DND-41 (cell line): ENCODE measurements around the gene CARD9.

Experiments
- ATAC-seq: fragments of 200-7000 bp; cut with Tn5 transposase; 3 replicates; pipeline ENCODE4 v1.9.1; 2021; ENCODE audit warnings: low read depth; ENCODE audit not compliant: insufficient read depth
- DNase-seq: peaks from one replicate; pipeline ENCODE4 v3.0.0-alpha.2; 2020
- H2AFZ ChIP-seq: 2 replicates; pipeline ENCODE4 v1.6.0; 2012; ENCODE audit warnings: low read depth, low read length
- H3K27ac ChIP-seq: 2 replicates; pipeline ENCODE4 v1.5.1; 2012; ENCODE audit warnings: low read length, inconsistent platforms
- H3K27me3 ChIP-seq: fragments of 200-600 bp; sonication (generic); 2 replicates; pipeline ENCODE4 v1.6.0; 2012; ENCODE audit warnings: low read length, mild to moderate bottlenecking, inconsistent platforms; ENCODE audit not compliant: insufficient read depth, poor library complexity
- H3K36me3 ChIP-seq: 2 replicates; pipeline ENCODE4 v1.5.1; 2012; ENCODE audit warnings: low read length, inconsistent platforms; ENCODE audit not compliant: insufficient read depth
- H3K4me1 ChIP-seq: 2 replicates; pipeline ENCODE4 v1.5.1; 2012; ENCODE audit warnings: mild to moderate bottlenecking, low read length; ENCODE audit not compliant: insufficient read depth
- H3K4me2 ChIP-seq: 2 replicates; pipeline ENCODE4 v1.6.0; 2012; ENCODE audit warnings: mild to moderate bottlenecking, moderate library complexity, low read length, inconsistent platforms; ENCODE audit not compliant: insufficient read depth
- H3K4me3 ChIP-seq, 2 experiments: fragments of 200-600 bp in 1 of 2; shearing (Covaris generic) in 1 of 2; 2 replicates each; pipeline ENCODE4 v1.5.1; 2012 to 2016; ENCODE audit warnings: inconsistent platforms in 2 of 2, low read length in 2 of 2, mild to moderate bottlenecking in 2 of 2, low read depth in 1 of 2, moderate library complexity in 1 of 2
- H3K79me2 ChIP-seq: 2 replicates; pipeline ENCODE4 v1.6.0; 2012; ENCODE audit warnings: low read length, inconsistent platforms; ENCODE audit not compliant: insufficient read depth
- H3K9ac ChIP-seq: 2 replicates; pipeline ENCODE4 v1.6.0; 2012; ENCODE audit warnings: low read depth, mild to moderate bottlenecking, inconsistent platforms, low read length, moderate library complexity
- H3K9me3 ChIP-seq: 2 replicates; pipeline ENCODE4 v1.5.1; 2012; ENCODE audit warnings: low read length, moderate library complexity, mild to moderate bottlenecking, inconsistent platforms; ENCODE audit not compliant: insufficient read depth, severe bottlenecking
- H4K20me1 ChIP-seq: 2 replicates; pipeline ENCODE4 v1.6.0; 2012; ENCODE audit warnings: low read length; ENCODE audit not compliant: insufficient read depth
- EZH2 ChIP-seq: IDR thresholded peaks from 3 replicates; pipeline ENCODE4 v1.6.1; 2012; ENCODE audit warnings: borderline replicate concordance, low read depth, mild to moderate bottlenecking, moderate library complexity, low read length, inconsistent platforms; ENCODE audit not compliant: severe bottlenecking
- TF ChIP-seq, protein P1 (sequence below): IDR thresholded peaks from 2 replicates; pipeline ENCODE4 v1.5.1; 2012; ENCODE audit warnings: borderline replicate concordance, low read length, moderate library complexity, mild to moderate bottlenecking; ENCODE audit not compliant: poor library complexity, severe bottlenecking; ENCODE audit errors: extremely low read depth

The CARD9 gene

DNA sequence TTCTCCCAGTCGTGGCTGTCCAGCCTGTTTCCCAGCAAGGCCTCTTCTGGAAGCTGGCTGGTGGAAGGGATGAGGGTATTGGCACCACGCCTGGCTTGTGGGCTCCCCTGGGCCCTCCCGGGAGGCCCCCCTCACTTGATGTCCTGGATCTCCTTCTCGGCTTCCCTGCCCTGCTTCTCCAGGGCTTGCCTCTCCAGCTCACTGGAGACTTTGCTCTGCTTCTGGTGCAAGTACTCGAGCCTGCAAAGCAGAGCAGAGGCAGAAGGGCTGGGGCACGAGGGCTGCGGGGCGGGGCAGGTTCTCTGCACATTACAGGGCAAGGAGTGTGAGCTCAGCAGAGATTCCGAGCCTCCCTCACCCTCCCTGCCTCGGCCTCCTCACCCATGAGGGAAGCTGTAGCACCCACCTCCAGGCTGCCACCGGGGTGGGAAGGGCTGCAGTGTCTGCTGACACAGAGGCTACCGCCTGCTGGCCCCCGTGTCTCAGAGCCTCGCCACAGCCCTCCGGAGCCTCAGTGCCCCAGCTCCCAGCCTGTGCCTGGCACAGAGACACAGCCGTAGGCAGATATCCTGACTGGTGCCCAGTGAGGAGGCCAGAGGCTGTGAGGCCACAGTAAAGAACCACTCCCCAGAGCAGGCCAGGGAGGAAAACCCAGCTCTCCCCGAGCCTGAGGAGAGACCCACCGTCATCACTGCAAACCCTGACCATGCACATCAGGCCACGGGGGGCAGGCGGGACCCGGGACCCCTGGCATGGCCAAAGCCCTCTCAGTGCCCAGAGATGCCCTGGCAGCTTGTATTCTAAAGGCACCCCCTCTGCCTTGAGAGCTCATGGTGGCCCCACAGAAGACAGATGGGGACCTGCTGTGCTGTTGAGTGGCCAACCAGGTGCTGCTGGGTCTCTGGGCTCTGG is 19.3 kb upstream of the CARD9 start:
- Histone ChIP-seq H3K79me2 (peaks cover 5% of the 10 kb centered on the region; the same call in 1 of the 2 replicates), H3K4me3 (no peak overlapping the region), H3K27me3 (no peaks in the 10 kb centered on the region), H3K36me3 (peaks cover 81% of the 10 kb centered on the region), H3K9ac (no peak overlapping the region), H3K27ac (no peak overlapping the region), H4K20me1 (peaks cover 11% of the 10 kb centered on the region; the same call in 1 of the 2 replicates), H3K4me2 (no peak overlapping the region), H2AFZ (no peak overlapping the region), H3K4me1 (no peaks in the 10 kb centered on the region), H3K9me3 (no peaks in the 10 kb centered on the region)
- TF ChIP-seq, protein P1, sequence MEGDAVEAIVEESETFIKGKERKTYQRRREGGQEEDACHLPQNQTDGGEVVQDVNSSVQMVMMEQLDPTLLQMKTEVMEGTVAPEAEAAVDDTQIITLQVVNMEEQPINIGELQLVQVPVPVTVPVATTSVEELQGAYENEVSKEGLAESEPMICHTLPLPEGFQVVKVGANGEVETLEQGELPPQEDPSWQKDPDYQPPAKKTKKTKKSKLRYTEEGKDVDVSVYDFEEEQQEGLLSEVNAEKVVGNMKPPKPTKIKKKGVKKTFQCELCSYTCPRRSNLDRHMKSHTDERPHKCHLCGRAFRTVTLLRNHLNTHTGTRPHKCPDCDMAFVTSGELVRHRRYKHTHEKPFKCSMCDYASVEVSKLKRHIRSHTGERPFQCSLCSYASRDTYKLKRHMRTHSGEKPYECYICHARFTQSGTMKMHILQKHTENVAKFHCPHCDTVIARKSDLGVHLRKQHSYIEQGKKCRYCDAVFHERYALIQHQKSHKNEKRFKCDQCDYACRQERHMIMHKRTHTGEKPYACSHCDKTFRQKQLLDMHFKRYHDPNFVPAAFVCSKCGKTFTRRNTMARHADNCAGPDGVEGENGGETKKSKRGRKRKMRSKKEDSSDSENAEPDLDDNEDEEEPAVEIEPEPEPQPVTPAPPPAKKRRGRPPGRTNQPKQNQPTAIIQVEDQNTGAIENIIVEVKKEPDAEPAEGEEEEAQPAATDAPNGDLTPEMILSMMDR: no peak
- no peak for TF ChIP-seq EZH2
- ATAC-seq (no peak), DNase-seq (no peak)

DNA sequence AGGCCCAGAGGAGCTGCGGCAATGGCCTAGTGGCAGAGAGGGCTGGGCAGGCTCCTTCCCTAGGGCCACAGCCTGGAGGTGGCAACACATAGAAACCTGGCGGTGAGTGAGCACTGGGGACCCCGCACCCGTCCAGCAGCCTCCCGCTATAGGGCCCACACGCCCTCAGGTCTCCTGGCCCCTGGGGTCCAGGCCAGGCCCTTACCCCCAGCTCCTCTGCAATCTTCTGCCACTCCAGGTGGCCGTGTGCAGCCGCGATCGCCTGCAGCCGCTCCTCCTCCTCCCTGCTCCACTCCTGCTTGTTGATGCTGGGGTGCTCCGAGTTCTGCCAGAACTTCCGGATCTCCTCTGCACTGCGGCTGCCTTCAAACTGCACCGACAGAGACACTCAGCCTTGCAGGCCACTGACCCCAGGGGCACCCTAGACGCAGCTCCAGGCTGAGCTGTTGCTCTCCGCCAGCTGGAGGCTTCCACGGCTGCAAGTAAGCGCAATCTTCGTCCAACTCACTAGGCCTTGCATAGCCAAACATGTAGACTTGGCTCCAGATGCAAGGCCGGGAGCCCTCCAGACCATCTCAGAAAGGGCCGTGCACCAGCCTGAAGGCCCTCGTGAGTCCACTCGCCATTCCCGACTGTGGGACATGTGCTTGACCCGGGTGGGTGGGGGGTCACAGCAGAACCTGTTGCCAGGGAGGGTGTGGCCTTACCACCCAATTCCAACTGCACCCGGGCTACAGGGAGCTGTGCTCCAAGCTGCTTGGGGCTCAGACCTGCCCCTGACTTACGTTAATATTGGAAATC is 18.5 kb upstream of the CARD9 start:
- Histone ChIP-seq H4K20me1 (peaks cover 12% of the 10 kb centered on the region; the same call in 1 of the 2 replicates), H3K27ac (no peak overlapping the region), H3K4me3 (no peak overlapping the region), H3K4me2 (no peak overlapping the region), H3K4me1 (no peaks in the 10 kb centered on the region), H3K36me3 (peaks cover 83% of the 10 kb centered on the region), H3K27me3 (no peaks in the 10 kb centered on the region), H3K79me2 (no peaks in the 10 kb centered on the region), H2AFZ (no peak overlapping the region), H3K9me3 (no peaks in the 10 kb centered on the region), H3K9ac (no peak overlapping the region)
- DNase-seq (no peak), ATAC-seq (no peak)
- TF ChIP-seq EZH2: no peak
- TF ChIP-seq, protein P1: no peak

DNA sequence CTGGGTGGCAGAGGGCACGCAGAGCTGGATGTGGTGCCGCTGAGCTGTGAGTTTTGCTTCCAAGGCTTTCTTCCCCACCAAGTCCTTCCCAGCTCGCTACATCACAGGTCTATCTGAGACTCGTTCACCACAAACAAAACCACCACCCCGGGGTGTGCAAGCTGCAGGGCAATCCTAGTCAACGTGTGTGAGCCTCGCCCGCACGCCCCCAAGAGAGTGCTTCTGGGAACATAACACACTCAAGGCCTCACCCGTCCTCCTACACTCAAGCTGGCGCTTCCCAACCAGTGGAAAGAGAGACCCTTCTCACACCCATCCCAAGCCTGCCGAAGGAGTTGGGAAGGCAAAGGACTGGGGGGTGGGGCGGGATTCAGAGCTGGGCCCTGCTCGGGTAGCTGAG is 15.9 kb upstream of the CARD9 start:
- DNase-seq (no peak), ATAC-seq (no peak)
- no peak overlapping the region for H2AFZ ChIP-seq
- no peaks in the 10 kb centered on the region for H3K27me3 ChIP-seq
- no peak overlapping the region for H3K4me2 ChIP-seq
- H3K9ac ChIP-seq: no peak overlapping the region
- peaks cover 10% of the 10 kb centered on the region; the same call in 1 of the 2 replicates for H4K20me1 ChIP-seq
- TF ChIP-seq EZH2: no peak
- TF ChIP-seq, protein P1: no peak
- no peak overlapping the region for H3K27ac ChIP-seq
- H3K79me2 ChIP-seq: no peaks in the 10 kb centered on the region
- peaks cover 64% of the 10 kb centered on the region for H3K36me3 ChIP-seq
- H3K4me3 ChIP-seq: no peak overlapping the region
- H3K4me1 ChIP-seq: peaks cover 10% of the 10 kb centered on the region
- no peaks in the 10 kb centered on the region for H3K9me3 ChIP-seq
